GM21526 (cell line): Measurements from ENCODE around the gene MORF4L2.

Source experiments
- ATAC-seq: cut with Tn5 transposase; IDR thresholded peaks from one replicate; pipeline ENCODE4 v1.9.1; 2021; ENCODE audit warnings: moderate library complexity; ENCODE audit not compliant: unreplicated experiment, low FRiP score

MORF4L2 gene

GRCh38 chrX:103637604-103638338 is 48.7 kb downstream of the MORF4L2 start:
- ATAC-seq, result no peak

- no peak for ATAC-seq
Measured at GRCh38 chrX:103635436-103635835, 51.1 kb downstream of the MORF4L2 start.

GRCh38 chrX:103631145-103631544 is 55.4 kb downstream of the MORF4L2 start:
- no peak for ATAC-seq

- no peak for ATAC-seq
Measured at GRCh38 chrX:103630171-103630511, 56.4 kb downstream of the MORF4L2 start.

DNA sequence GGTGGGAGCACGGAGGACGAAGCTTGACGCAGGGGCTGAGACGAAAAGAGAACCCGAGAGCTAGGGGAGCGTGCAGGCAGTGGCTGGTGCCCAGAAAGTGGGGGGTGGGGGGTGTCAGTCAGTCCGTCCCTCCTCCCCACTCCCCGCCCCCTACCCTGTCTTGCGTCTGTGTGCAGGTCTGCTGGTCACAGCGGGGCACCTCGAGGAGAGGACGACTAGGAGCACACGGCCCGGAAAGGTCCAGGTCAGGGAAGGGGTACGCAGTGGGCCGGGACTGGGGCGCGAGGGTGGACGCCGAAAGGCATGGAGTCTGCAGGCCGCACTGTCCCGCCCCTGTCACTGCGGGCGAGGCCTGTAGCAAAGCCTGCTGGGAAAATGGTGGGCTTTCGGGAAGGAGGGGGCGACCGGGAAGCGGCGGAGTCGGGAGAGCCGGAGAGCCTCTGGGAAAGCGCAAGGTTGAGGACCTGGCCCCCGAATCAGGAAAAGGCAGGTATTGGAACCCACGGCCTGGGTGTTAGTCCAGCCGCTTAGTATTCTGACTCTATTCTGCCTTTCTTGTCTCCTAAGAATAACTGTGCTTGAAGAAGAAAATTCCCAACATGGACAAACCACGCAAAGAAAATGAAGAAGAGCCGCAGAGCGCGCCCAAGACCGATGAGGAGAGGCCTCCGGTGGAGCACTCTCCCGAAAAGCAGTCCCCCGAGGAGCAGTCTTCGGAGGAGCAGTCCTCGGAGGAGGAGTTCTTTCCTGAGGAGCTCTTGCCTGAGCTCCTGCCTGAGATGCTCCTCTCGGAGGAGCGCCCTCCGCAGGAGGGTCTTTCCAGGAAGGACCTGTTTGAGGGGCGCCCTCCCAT is 57.0 kb downstream of the MORF4L2 start:
- peak; percentile 42 for ATAC-seq

- ATAC-seq, result peak; percentile 56
Measured at GRCh38 chrX:103628386-103629317, 57.8 kb downstream of the MORF4L2 start, which contains the start of gene TCEAL1. TCEAL1 (plus strand) TSS chrX:103628975; CDS start chrX:103629917, 942 bp downstream.

DNA sequence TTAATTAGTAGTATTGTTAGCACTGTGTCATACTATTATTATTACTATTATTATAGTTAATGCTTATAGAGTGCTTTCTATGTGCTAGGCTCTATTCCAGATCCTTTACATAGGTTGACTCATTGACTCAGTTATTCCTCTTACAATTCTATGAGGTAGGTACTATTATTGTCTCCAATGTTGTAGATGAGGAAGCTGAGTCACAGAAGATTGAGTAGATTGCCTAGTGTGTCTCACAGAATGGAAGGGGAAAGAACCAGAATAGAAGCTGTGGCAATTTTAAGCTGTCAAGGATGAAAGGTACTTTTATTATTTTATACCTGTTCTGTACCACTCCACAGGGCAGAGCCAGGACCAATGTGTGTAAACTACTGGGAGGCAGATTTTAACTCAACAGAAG is 59.6 kb downstream of the MORF4L2 start:
- no peak for ATAC-seq
